Stimulated activated CD4-positive, alpha-beta T cell treated with anti-CD3 and anti-CD28 coated beads, Interleukin-2, amount 100 ng/mL, for 48 hours (primary cell): Measurements from ENCODE around the gene ERCC1.
"Not testable (repeated sequence)": the region's sequence is repeated elsewhere in the genome, so short reads cannot be mapped to it uniquely, and the experiment has no call there.

ENCODE experiments used
- DNase-seq, 2 donors: peaks; one replicate each; pipeline ENCODE4 v3.0.0-alpha.2; 2020

ERCC1 gene

GRCh38 chr19:45451850-45452387, 28.2 kb upstream of the ERCC1 start:
- no peak for DNase-seq

- peak; percentile 33 to 34 for DNase-seq
Observed at GRCh38 chr19:45451131-45451849, 27.6 kb upstream of the ERCC1 start.

- DNase-seq: no peak
Observed at GRCh38 chr19:45450012-45450333, 26.3 kb upstream of the ERCC1 start.

GRCh38 chr19:45448887-45449299, 25.2 kb upstream of the ERCC1 start:
- no peak for DNase-seq

- no peak for DNase-seq
Observed at GRCh38 chr19:45448425-45448756, 24.7 kb upstream of the ERCC1 start.

- DNase-seq: no peak
Observed at GRCh38 chr19:45446944-45447343, 23.2 kb upstream of the ERCC1 start.

- DNase-seq: no peak
Observed at GRCh38 chr19:45446295-45446694, 22.6 kb upstream of the ERCC1 start.

GRCh38 chr19:45445139-45445538, 21.4 kb upstream of the ERCC1 start:
- DNase-seq: no peak

GRCh38 chr19:45444318-45445041, 20.8 kb upstream of the ERCC1 start:
- peak; percentile 67 to 68 for DNase-seq

- peak; percentile 40 to 57 for DNase-seq
Observed at GRCh38 chr19:45443462-45444317, 20.0 kb upstream of the ERCC1 start.

GRCh38 chr19:45442778-45443461, 19.2 kb upstream of the ERCC1 start:
- DNase-seq: no peak

GRCh38 chr19:45442408-45442777, 18.7 kb upstream of the ERCC1 start:
- DNase-seq: no peak

GRCh38 chr19:45440873-45441654, 17.3 kb upstream of the ERCC1 start:
- no peak for DNase-seq

- no peak for DNase-seq
Observed at GRCh38 chr19:45440259-45440638, 16.5 kb upstream of the ERCC1 start.

- peak; percentile 76 to 86 for DNase-seq
Observed at GRCh38 chr19:45439569-45440258, 16.0 kb upstream of the ERCC1 start.

GRCh38 chr19:45439190-45439568, 15.5 kb upstream of the ERCC1 start:
- DNase-seq: no peak

- DNase-seq: no peak
Observed at GRCh38 chr19:45437328-45437727, 13.6 kb upstream of the ERCC1 start.

GRCh38 chr19:45432543-45432942, 8.8 kb upstream of the ERCC1 start:
- DNase-seq: not testable (repeated sequence)

GRCh38 chr19:45431008-45431407, 7.3 kb upstream of the ERCC1 start:
- not testable (repeated sequence) for DNase-seq

- not testable (repeated sequence) for DNase-seq
Observed at GRCh38 chr19:45429896-45430295, 6.2 kb upstream of the ERCC1 start.
